H1 (cell line): Measurements from ENCODE around the gene KCNC4. TPM values are rescaled to one million over a fixed set of nuclear protein-coding genes. Genes with fewer than 3 reads are reported as not detected.

Experiments
- CTCF ChIA-PET: fragments of 300-600 bp; sonication (Branson Sonifier 250); formaldehyde crosslinking; loops from one replicate; lab custom pipeline; 2021; ENCODE audit not compliant: partially characterized antibody; lab: Charles Lee
- POLR2A ChIA-PET: fragments of 300-600 bp; sonication (Branson Sonifier 250); formaldehyde crosslinking; loops from one replicate; lab custom pipeline; 2021; ENCODE audit warnings: inconsistent platforms; ENCODE audit not compliant: partially characterized antibody; lab: Charles Lee
- DNase-seq, 2 experiments: peaks; one replicate each; pipeline versions ENCODE4 v3.0.0 to v3.0.0-alpha.2; 2010 to 2022; ENCODE audit warnings: low spot score in 2 of 2, low read depth in 1 of 2, mixed read lengths in 1 of 2
- FAIRE-seq: peaks from 2 replicates; lab custom pipeline; 2011; peaks lifted over from hg19 to GRCh38; lab: Jason Lieb, UNC
- H2AFZ ChIP-seq: 2 replicates; pipeline ENCODE4 v1.8.1; 2012; ENCODE audit warnings: low read length, inconsistent platforms
- H2AK5ac ChIP-seq: 2 replicates; pipeline ENCODE4 v1.6.1; 2013; ENCODE audit warnings: low read depth, low read length
- H2BK120ac ChIP-seq: replicated peaks from 2 replicates; pipeline ENCODE3; 2013; ENCODE audit warnings: low read depth, low read length, inconsistent platforms
- H2BK12ac ChIP-seq: 2 replicates; pipeline ENCODE4 v1.6.1; 2013; ENCODE audit warnings: low read depth, low read length
- H2BK15ac ChIP-seq: 2 replicates; pipeline ENCODE4 v1.6.1; 2013; ENCODE audit warnings: low read length
- H2BK20ac ChIP-seq: 2 replicates; pipeline ENCODE4 v1.6.1; 2013; ENCODE audit warnings: low read length
- H2BK5ac ChIP-seq: 2 replicates; pipeline ENCODE4 v1.6.1; 2013; ENCODE audit warnings: low read depth, low read length
- H3K14ac ChIP-seq: 2 replicates; pipeline ENCODE4 v1.6.1; 2013; ENCODE audit warnings: inconsistent platforms; ENCODE audit not compliant: insufficient read length
- H3K18ac ChIP-seq: 2 replicates; pipeline ENCODE4 v1.6.1; 2013; ENCODE audit warnings: low read length; ENCODE audit errors: extremely low read depth
- H3K23ac ChIP-seq: 2 replicates; pipeline ENCODE4 v1.6.1; 2013; ENCODE audit warnings: inconsistent platforms; ENCODE audit not compliant: insufficient read length
- H3K23me2 ChIP-seq: 2 replicates; pipeline ENCODE4 v1.6.1; 2013; ENCODE audit warnings: low read depth, low read length
- H3K27ac ChIP-seq: 2 replicates; pipeline ENCODE4 v1.6.1; 2011; ENCODE audit warnings: low read depth, low read length, inconsistent platforms
- H3K27me3 ChIP-seq, 4 experiments: replicated peaks in 1 of 4; 1 replicate in 1 of 4; 2 replicates in 3 of 4; pipeline versions ENCODE4 v1.6.1 to v1.8.1; 2011 to 2013; ENCODE audit warnings: low read length in 3 of 4, mild to moderate bottlenecking in 3 of 4, inconsistent platforms in 2 of 4, mixed read lengths in 2 of 4, moderate library complexity in 1 of 4; ENCODE audit not compliant: control insufficient read depth in 3 of 4, insufficient read depth in 3 of 4; ENCODE audit errors: extremely low read depth in 1 of 4
- H3K36me3 ChIP-seq, 4 experiments: 2 replicates each; pipeline versions ENCODE4 v1.6.1 to v1.8.1; 2011 to 2013; ENCODE audit warnings: mild to moderate bottlenecking in 4 of 4, low read length in 3 of 4, moderate library complexity in 2 of 4, control low read depth in 1 of 4, inconsistent platforms in 1 of 4; ENCODE audit not compliant: insufficient read depth in 4 of 4, control insufficient read depth in 2 of 4
- H3K4ac ChIP-seq: replicated peaks from 2 replicates; pipeline ENCODE3; 2013; ENCODE audit warnings: low read length, low read depth, mixed read lengths, inconsistent platforms; ENCODE audit not compliant: insufficient read length
- H3K4me1 ChIP-seq, 4 experiments: replicated peaks in 1 of 4; 1 replicate in 1 of 4; 2 replicates in 3 of 4; pipeline versions ENCODE4 v1.6.1 to v1.8.1; 2011 to 2013; ENCODE audit warnings: low read length in 3 of 4, inconsistent platforms in 2 of 4, mixed read lengths in 1 of 4; ENCODE audit not compliant: insufficient read depth in 4 of 4, control insufficient read depth in 3 of 4
- H3K4me2 ChIP-seq, 2 experiments: 2 replicates each; pipeline versions ENCODE4 v1.6.1 to v1.8.1; 2011 to 2013; ENCODE audit warnings: low read depth in 2 of 2, low read length in 2 of 2, control low read depth in 1 of 2, inconsistent platforms in 1 of 2, mild to moderate bottlenecking in 1 of 2; ENCODE audit not compliant: insufficient read depth in 1 of 2
- H3K4me3 ChIP-seq, 4 experiments: fragments of 200-600, 300-600 bp in 1 of 4; sonication (generic), shearing (Covaris generic), sonication (Bioruptor Twin) in 1 of 4; 2 replicates each; pipeline versions ENCODE4 v1.5.1 to v1.8.1; 2011 to 2016; ENCODE audit warnings: low read length in 4 of 4, low read depth in 3 of 4, control low read depth in 2 of 4, inconsistent platforms in 2 of 4, mild to moderate bottlenecking in 2 of 4, mixed read lengths in 1 of 4, moderate library complexity in 1 of 4; ENCODE audit not compliant: insufficient read depth in 2 of 4; ENCODE audit errors: extremely low read depth in 1 of 4
- H3K56ac ChIP-seq: replicated peaks from 2 replicates; pipeline ENCODE3; 2013; ENCODE audit warnings: low read depth, mild to moderate bottlenecking, mixed read lengths, low read length, inconsistent platforms; ENCODE audit not compliant: insufficient read length
- H3K79me1 ChIP-seq: 2 replicates; pipeline ENCODE4 v1.6.1; 2013; ENCODE audit warnings: low read depth, low read length, control low read depth
- H3K79me2 ChIP-seq, 2 experiments: 2 replicates each; pipeline versions ENCODE4 v1.6.1 to v1.8.1; 2012 to 2013; ENCODE audit warnings: low read length in 2 of 2, mild to moderate bottlenecking in 2 of 2, inconsistent platforms in 1 of 2; ENCODE audit not compliant: insufficient read depth in 2 of 2, control insufficient read depth in 1 of 2
- H3K9ac ChIP-seq, 4 experiments: replicated peaks in 1 of 4; 1 replicate in 1 of 4; 2 replicates in 3 of 4; pipeline versions ENCODE4 v1.6.1 to v1.8.1; 2011 to 2013; ENCODE audit warnings: low read depth in 3 of 4, low read length in 3 of 4, control low read depth in 2 of 4, mild to moderate bottlenecking in 2 of 4, moderate library complexity in 2 of 4, inconsistent platforms in 1 of 4; ENCODE audit errors: extremely low read depth in 1 of 4
- H3K9me3 ChIP-seq, 2 experiments: 2 replicates each; pipeline versions ENCODE4 v1.6.1 to v1.8.1; 2012 to 2013; ENCODE audit warnings: mild to moderate bottlenecking in 2 of 2, moderate library complexity in 2 of 2, control low read depth in 1 of 2, inconsistent platforms in 1 of 2, low read depth in 1 of 2, low read length in 1 of 2, mixed read lengths in 1 of 2; ENCODE audit not compliant: insufficient read depth in 2 of 2
- H4K20me1 ChIP-seq, 2 experiments: replicated peaks in 1 of 2; 2 replicates each; pipeline versions ENCODE3 to v1.8.1; 2011 to 2013; ENCODE audit warnings: inconsistent platforms in 2 of 2, low read length in 2 of 2, mild to moderate bottlenecking in 1 of 2; ENCODE audit not compliant: insufficient read depth in 2 of 2, control insufficient read depth in 1 of 2
- H4K5ac ChIP-seq: 2 replicates; pipeline ENCODE4 v1.6.1; 2013; ENCODE audit warnings: low read length, low read depth, mixed read lengths, inconsistent platforms; ENCODE audit not compliant: insufficient read length
- H4K8ac ChIP-seq: 2 replicates; pipeline ENCODE4 v1.8.0; 2013; ENCODE audit warnings: mild to moderate bottlenecking, moderate library complexity, low read length, inconsistent platforms; ENCODE audit not compliant: insufficient read depth; ENCODE audit errors: extremely low read depth
- H4K91ac ChIP-seq: replicated peaks from 2 replicates; pipeline ENCODE3; 2013; ENCODE audit warnings: low read length, mixed read lengths, inconsistent platforms; ENCODE audit not compliant: insufficient read length
- ATF2 ChIP-seq: IDR thresholded peaks from 2 replicates; pipeline ENCODE4 v1.6.1; 2012; ENCODE audit warnings: low read length, inconsistent platforms
- CEBPB ChIP-seq: IDR thresholded peaks from 2 replicates; pipeline ENCODE4 v1.6.1; 2012; ENCODE audit warnings: low read depth, low read length
- EGR1 ChIP-seq: IDR thresholded peaks from 2 replicates; pipeline ENCODE4 v1.6.1; 2011; ENCODE audit warnings: low read depth, low read length, borderline replicate concordance
- EP300 ChIP-seq, 2 experiments: IDR thresholded peaks; 1 replicate in 1 of 2; 2 replicates in 1 of 2; pipeline ENCODE4 v1.6.1; 2011 to 2012; ENCODE audit warnings: low read depth in 2 of 2, low read length in 2 of 2, mild to moderate bottlenecking in 2 of 2, borderline replicate concordance in 1 of 2, inconsistent platforms in 1 of 2, moderate library complexity in 1 of 2
- GABPA ChIP-seq: IDR thresholded peaks from 2 replicates; pipeline ENCODE4 v1.6.1; 2011; ENCODE audit warnings: mild to moderate bottlenecking, low read length, moderate library complexity, borderline replicate concordance; ENCODE audit not compliant: insufficient read depth
- RBBP5 ChIP-seq: IDR thresholded peaks from 2 replicates; pipeline ENCODE4 v1.7.1; 2012; ENCODE audit warnings: low read depth, mild to moderate bottlenecking, inconsistent platforms, low read length, moderate library complexity, borderline replicate concordance
- RXRA ChIP-seq: IDR thresholded peaks from 2 replicates; pipeline ENCODE4 v1.6.1; 2011; ENCODE audit warnings: low read depth, mild to moderate bottlenecking, low read length, moderate library complexity; ENCODE audit not compliant: insufficient read depth
- SIX5 ChIP-seq: IDR thresholded peaks from 2 replicates; pipeline ENCODE4 v1.6.1; 2011; ENCODE audit warnings: mild to moderate bottlenecking, low read depth, low read length
- TEAD4 ChIP-seq: IDR thresholded peaks from 2 replicates; pipeline ENCODE4 v1.6.1; 2012; ENCODE audit warnings: low read depth, low read length, inconsistent platforms, mixed read lengths
- WGBS, 2 experiments: shearing (Covaris generic) in 1 of 2; methylation state at CpG; one replicate each; pipeline versions ENCODE4 v1.1.6 to v1.1.7; 2013 to 2015; ENCODE audit warnings: low lambda C conversion rate in 2 of 2, mixed read lengths in 2 of 2, inconsistent platforms in 1 of 2, low coverage in 1 of 2, missing lambda C conversion rate in 1 of 2; ENCODE audit not compliant: insufficient replicate concordance in 2 of 2, insufficient coverage in 1 of 2, insufficient read length in 1 of 2; ENCODE audit errors: extremely low coverage in 1 of 2, missing lambda C conversion rate in 1 of 2; 5-methylcytosine and 5-hydroxymethylcytosine counted together
- polyA plus RNA-seq, 7 experiments: library from polyadenylated mRNA; depleted of rRNA in 3 of 7; stranded (reverse) in 5 of 7; unstranded in 2 of 7; fragments of >200 nt in 5 of 7; fragments of 200-250 nt in 2 of 7; gene quantifications; 1 replicate in 5 of 7; 2 replicates in 1 of 7; 4 replicates in 1 of 7; pipeline versions ENCODE4 v1.2.1 to v1.2.3, GENCODE V29; 2011 to 2013; ENCODE audit warnings: missing spikeins in 2 of 7, mixed read lengths in 2 of 7
- total RNA-seq: library from RNA; stranded (reverse); fragmentation: NEBNext Ultra II Directional; extraction: Animal tissue kit (Norgen Biotek cat#: 25700); gene quantifications from 2 replicates; pipeline ENCODE4 v1.2.1, GENCODE V29; 2021
- TF ChIP-seq, protein P1 (sequence below): IDR thresholded peaks from 2 replicates; pipeline ENCODE4 v1.6.1; 2011; ENCODE audit warnings: low read length, improper control_type of control experiment

The KCNC4 gene
- total and polyA plus RNA-seq, 2 of the 8 experiments (the other 6 are each of a cell fraction or from before 2014, with no cell fraction given) = 8.1 to 11.2 TPM

DNA sequence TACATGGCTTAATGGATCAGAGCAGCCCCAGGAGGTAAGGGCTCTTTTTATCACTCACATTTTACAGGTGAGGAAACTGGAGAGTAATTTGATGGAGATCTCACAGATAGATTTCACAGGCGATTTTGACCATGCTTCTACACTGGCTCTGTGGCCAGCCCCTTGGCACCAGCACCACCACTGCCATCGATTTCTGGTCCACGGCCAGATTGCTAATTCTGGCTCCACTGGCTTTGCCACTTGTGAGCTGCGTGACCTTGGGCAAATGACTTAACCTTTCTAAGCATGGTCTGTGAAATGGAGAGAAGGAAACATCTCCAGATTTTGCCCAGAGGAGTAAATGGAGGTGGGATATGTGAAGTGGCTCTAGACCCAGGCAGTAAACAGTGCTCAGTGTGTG is 32.6 kb downstream of the KCNC4 start:
- Histone ChIP-seq H3K9ac (no peak overlapping the region), H4K5ac (no peak overlapping the region), H3K4me2 (peak overlapping the region in 1 of 2 experiments; percentile 60; a peak in 1 of 4 replicates), H3K79me1 (no peaks in the 10 kb centered on the region), H2BK20ac (peak overlapping the region; percentile 90), H4K8ac (no peak overlapping the region), H2AFZ (no peak overlapping the region), H3K9me3 (no peaks in the 10 kb centered on the region), H3K27ac (no peak overlapping the region), H3K4me1 (peaks cover 0 to 21% (median 14%) of the 10 kb centered on the region in 4 experiments; a peak in 6 of 7 replicates), H3K27me3 (no peaks in the 10 kb centered on the region; a peak in 3 of 7 replicates), H3K4ac (no peak overlapping the region), H2BK12ac (peak overlapping the region; percentile 92; the same call in 1 of the 2 replicates), H3K14ac (no peak overlapping the region), H2BK120ac (peak overlapping the region; percentile 11), H3K36me3 (no peaks in the 10 kb centered on the region), H4K20me1 (no peaks in the 10 kb centered on the region), H3K23me2 (no peaks in the 10 kb centered on the region; the same call in 1 of the 2 replicates), H4K91ac (peak overlapping the region; percentile 39), H2BK15ac (peak overlapping the region; percentile 65; the same call in 1 of the 2 replicates), H2BK5ac (peak overlapping the region; percentile 40; the same call in 1 of the 2 replicates), H3K4me3 (no peak overlapping the region), H3K56ac (no peak overlapping the region), H2AK5ac (peak overlapping the region; percentile 80), H3K79me2 (no peaks in the 10 kb centered on the region), H3K18ac (peak overlapping the region; percentile 83), H3K23ac (no peak overlapping the region)
- FAIRE-seq = no peak
- ChIA-PET CTCF (interaction anchor here (0.9 to 4.8 kb wide), 6 partner anchors 10 to 253 kb away, joined by 3 to 23 read pairs (median 6); no protein-coding TSS in a partner anchor), POLR2A (interaction anchor here (1.0 kb wide), 1 partner anchor 9 kb away, joined by 3 read pairs; no protein-coding TSS in a partner anchor)
- DNase-seq = no peak
- WGBS, 2 experiments = 83% methylated on average over 4 of the region's 4 CpGs; no CpG with 5 or more reads in 1 of the 2 experiments
- TF ChIP-seq CEBPB (no peak), RXRA (no peak), TEAD4 (no peak), EP300 (IDR thresholded peaks at IDR 0.05; ENCODE audit: borderline replicate concordance in 1 of 2, low read depth in 2 of 2, low read length in 2 of 2) (no peak), SIX5 (no peak), GABPA (no peak), EGR1 (no peak), ATF2 (no peak), RBBP5 (no peak)
- TF ChIP-seq, protein P1, sequence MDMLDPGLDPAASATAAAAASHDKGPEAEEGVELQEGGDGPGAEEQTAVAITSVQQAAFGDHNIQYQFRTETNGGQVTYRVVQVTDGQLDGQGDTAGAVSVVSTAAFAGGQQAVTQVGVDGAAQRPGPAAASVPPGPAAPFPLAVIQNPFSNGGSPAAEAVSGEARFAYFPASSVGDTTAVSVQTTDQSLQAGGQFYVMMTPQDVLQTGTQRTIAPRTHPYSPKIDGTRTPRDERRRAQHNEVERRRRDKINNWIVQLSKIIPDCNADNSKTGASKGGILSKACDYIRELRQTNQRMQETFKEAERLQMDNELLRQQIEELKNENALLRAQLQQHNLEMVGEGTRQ = no peak
